Keratinocyte (primary cell): ENCODE data around the gene LRRC70. TPM values are rescaled to one million over a fixed set of nuclear protein-coding genes. Genes with fewer than 3 reads are reported as not detected.
"Not testable (repeated sequence)": the region's sequence is repeated elsewhere in the genome, so short reads cannot be mapped to it uniquely, and the experiment has no call there.

ENCODE experiments used
- DNase-seq: peaks from one replicate; pipeline ENCODE4 v3.0.0-alpha.2; 2011; ENCODE audit warnings: low read depth, missing footprints, low spot score
- FAIRE-seq: peaks from 2 replicates; lab custom pipeline; 2011; peaks lifted over from hg19 to GRCh38; lab: Jason Lieb, UNC
- H2AFZ ChIP-seq: 2 replicates; pipeline ENCODE4 v1.6.0; 2012; ENCODE audit warnings: low read length, control low read depth, inconsistent platforms; ENCODE audit not compliant: control insufficient read depth
- H3K27ac ChIP-seq: 2 replicates; pipeline ENCODE4 v1.5.1; 2011; ENCODE audit warnings: low read length; ENCODE audit not compliant: control insufficient read depth, insufficient read depth
- H3K27me3 ChIP-seq: 3 replicates; pipeline ENCODE4 v1.6.0; 2011; ENCODE audit warnings: low read length; ENCODE audit not compliant: control insufficient read depth, insufficient read depth; ENCODE audit errors: extremely low read depth
- H3K36me3 ChIP-seq, 2 experiments: 2 replicates in 1 of 2; 3 replicates in 1 of 2; pipeline ENCODE4 v1.5.1; 2011; ENCODE audit warnings: low read length in 2 of 2, mild to moderate bottlenecking in 1 of 2; ENCODE audit not compliant: control insufficient read depth in 2 of 2, insufficient read depth in 2 of 2; ENCODE audit errors: extremely low read depth in 1 of 2
- H3K4me1 ChIP-seq: 3 replicates; pipeline ENCODE4 v1.5.1; 2011; ENCODE audit warnings: low read length; ENCODE audit not compliant: control insufficient read depth, insufficient read depth; ENCODE audit errors: extremely low read depth
- H3K4me2 ChIP-seq: 3 replicates; pipeline ENCODE4 v1.6.0; 2011; ENCODE audit warnings: low read depth, low read length; ENCODE audit not compliant: control insufficient read depth, insufficient read depth; ENCODE audit errors: extremely low read depth
- H3K4me3 ChIP-seq, 3 experiments: fragments of 200-600 bp in 1 of 3; sonication (generic) in 1 of 3; 2 replicates in 2 of 3; 3 replicates in 1 of 3; pipeline ENCODE4 v1.5.1; 2011 to 2016; ENCODE audit warnings: low read length in 3 of 3, mild to moderate bottlenecking in 3 of 3, control low read depth in 2 of 3, inconsistent platforms in 1 of 3, low read depth in 1 of 3, mixed read lengths in 1 of 3, mixed run types in 1 of 3, moderate library complexity in 1 of 3; ENCODE audit not compliant: control insufficient read depth in 2 of 3, insufficient read depth in 2 of 3; ENCODE audit errors: extremely low read depth in 1 of 3
- H3K79me2 ChIP-seq: 2 replicates; pipeline ENCODE4 v1.6.0; 2012; ENCODE audit warnings: low read length; ENCODE audit not compliant: control insufficient read depth, insufficient read depth
- H3K9ac ChIP-seq: 3 replicates; pipeline ENCODE4 v1.6.0; 2011; ENCODE audit warnings: low read length; ENCODE audit not compliant: control insufficient read depth, insufficient read depth; ENCODE audit errors: extremely low read depth
- H3K9me1 ChIP-seq: 3 replicates; pipeline ENCODE4 v1.6.0; 2011; ENCODE audit warnings: low read length; ENCODE audit not compliant: control insufficient read depth, insufficient read depth; ENCODE audit errors: extremely low read depth
- H3K9me3 ChIP-seq: 2 replicates; pipeline ENCODE4 v1.5.1; 2012; ENCODE audit warnings: low read depth, low read length; ENCODE audit not compliant: control insufficient read depth
- H4K20me1 ChIP-seq: 3 replicates; pipeline ENCODE4 v1.6.0; 2011; ENCODE audit warnings: low read length; ENCODE audit not compliant: control insufficient read depth, insufficient read depth; ENCODE audit errors: extremely low read depth
- CTCF ChIP-seq, 3 experiments: IDR thresholded peaks in 1 of 3; conservative IDR thresholded peaks in 1 of 3; optimal IDR thresholded peaks in 1 of 3; 2 replicates in 2 of 3; 3 replicates in 1 of 3; pipeline versions ENCODE3 to v1.5.1; 2011; ENCODE audit warnings: low read length in 3 of 3, mild to moderate bottlenecking in 3 of 3, moderate library complexity in 2 of 3, control low read depth in 1 of 3, inconsistent platforms in 1 of 3; ENCODE audit not compliant: insufficient read depth in 2 of 3; ENCODE audit errors: extremely low read depth in 1 of 3
- EZH2 ChIP-seq: IDR thresholded peaks from one replicate; pipeline ENCODE4 v1.6.1; 2012; ENCODE audit warnings: inconsistent platforms, mild to moderate bottlenecking, low read length, moderate library complexity
- dilution Hi-C: fragments of 300-500 bp; cut with MboI; formaldehyde crosslinking; loops from one replicate; pipeline ENCODE4 v1.7.0; 2020; ENCODE audit warnings: low sequenced_read_pairs; ENCODE audit not compliant: extremely low pct_ligation_motif_present
- polyA plus RNA-seq, 5 experiments: library from polyadenylated mRNA; depleted of rRNA in 3 of 5; stranded (reverse) in 3 of 5; stranded (forward) in 1 of 5; unstranded in 1 of 5; fragments of >200 nt; gene quantifications; 1 replicate in 1 of 5; 2 replicates in 3 of 5; 3 replicates in 1 of 5; pipeline versions ENCODE4 v1.2.1 to v1.2.3, GENCODE V29; 2011 to 2012; ENCODE audit warnings: missing spikeins in 2 of 5, low read depth in 1 of 5, low replicate concordance in 1 of 5

Gene LRRC70
- polyA plus RNA-seq, 1 donor (not counting 4 experiments of a cell fraction or from before 2014, with no cell fraction given), result 0.34 TPM

DNA sequence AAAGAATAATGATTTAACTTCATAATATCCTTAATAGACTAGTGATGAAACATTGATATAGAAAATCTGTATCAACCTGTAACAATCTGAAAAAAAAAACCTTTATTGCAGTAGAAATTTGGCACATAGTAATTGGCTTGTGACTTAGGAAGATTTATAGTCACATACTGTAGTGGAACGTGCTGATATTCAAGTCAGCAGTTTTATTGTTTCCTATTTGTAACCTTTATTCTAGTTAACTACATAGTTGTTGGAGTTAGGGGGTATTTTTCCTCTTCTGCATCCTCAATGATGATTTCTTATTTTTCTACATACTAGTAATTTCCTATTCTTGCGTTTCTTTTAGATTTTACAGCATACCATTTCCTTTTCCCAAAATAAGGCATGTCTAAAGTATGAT lies 14.5 kb upstream of the LRRC70 start:
- no peak for DNase-seq
- H4K20me1 ChIP-seq, result no peaks in the 10 kb centered on the region
- no peak overlapping the region for H3K4me3 ChIP-seq
- H3K9me3 ChIP-seq, result no peaks in the 10 kb centered on the region
- H2AFZ ChIP-seq, result no peak overlapping the region
- no peak for FAIRE-seq
- no peaks in the 10 kb centered on the region for H3K9me1 ChIP-seq
- TF ChIP-seq EZH2, result no peak
- TF ChIP-seq CTCF (optimal IDR thresholded peaks at IDR 0.05 in 1 of 3, IDR thresholded peaks at IDR 0.05 in 1 of 3, conservative IDR thresholded peaks at IDR 0.05 in 1 of 3; ENCODE audit: extremely low read depth in 1 of 3, insufficient read depth in 2 of 3, low read length in 3 of 3), result no peak
- H3K4me1 ChIP-seq, result no peaks in the 10 kb centered on the region
- dilution Hi-C loops, result no loop called here
- no peaks in the 10 kb centered on the region for H3K79me2 ChIP-seq
- no peaks in the 10 kb centered on the region for H3K27me3 ChIP-seq
- no peaks in the 10 kb centered on the region for H3K36me3 ChIP-seq
- no peak overlapping the region for H3K27ac ChIP-seq
- H3K4me2 ChIP-seq, result no peak overlapping the region
- no peak overlapping the region for H3K9ac ChIP-seq

DNA sequence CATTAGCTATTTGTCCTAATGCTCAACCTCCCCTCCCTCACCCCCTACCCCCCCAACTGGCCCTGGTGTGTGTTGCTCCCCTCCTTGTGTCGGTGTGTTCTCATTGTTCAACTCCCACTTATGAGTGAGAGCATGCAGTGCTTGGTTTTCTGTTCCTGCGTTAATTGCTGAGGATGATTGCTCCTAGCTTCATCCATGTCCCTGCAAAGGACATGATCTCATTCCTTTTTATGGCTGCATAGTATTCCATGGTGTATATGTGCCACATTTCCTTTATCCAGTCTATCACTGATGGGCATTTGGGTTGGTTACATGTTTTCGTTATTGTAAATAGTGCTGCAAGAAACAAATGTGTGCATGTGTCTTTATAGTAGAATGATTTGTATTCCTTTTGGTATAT lies 12.9 kb upstream of the LRRC70 start:
- H3K4me1 ChIP-seq, H3K9ac ChIP-seq, DNase-seq, dilution Hi-C loops, H4K20me1 ChIP-seq, FAIRE-seq, H3K4me3 ChIP-seq, H3K27me3 ChIP-seq, H3K36me3 ChIP-seq, H3K4me2 ChIP-seq, H2AFZ ChIP-seq, H3K79me2 ChIP-seq, H3K9me3 ChIP-seq, H3K9me1 ChIP-seq, H3K27ac ChIP-seq: not testable (repeated sequence)

- H3K27me3 ChIP-seq, result no peaks in the 10 kb centered on the region
- no peaks in the 10 kb centered on the region for H3K9me1 ChIP-seq
- DNase-seq (no peak), FAIRE-seq (no peak)
- H3K79me2 ChIP-seq, result no peaks in the 10 kb centered on the region
- H3K9ac ChIP-seq, result no peak overlapping the region
- TF ChIP-seq EZH2 (no peak), CTCF (optimal IDR thresholded peaks at IDR 0.05 in 1 of 3, IDR thresholded peaks at IDR 0.05 in 1 of 3, conservative IDR thresholded peaks at IDR 0.05 in 1 of 3; ENCODE audit: extremely low read depth in 1 of 3, insufficient read depth in 2 of 3, low read length in 3 of 3) (no peak)
- H3K9me3 ChIP-seq, result no peaks in the 10 kb centered on the region
- H3K27ac ChIP-seq, result no peak overlapping the region
- no peak overlapping the region for H3K4me2 ChIP-seq
- no peaks in the 10 kb centered on the region for H4K20me1 ChIP-seq
- H3K36me3 ChIP-seq, result no peaks in the 10 kb centered on the region
- H3K4me1 ChIP-seq, result no peaks in the 10 kb centered on the region
- no peak overlapping the region for H2AFZ ChIP-seq
- dilution Hi-C loops, result no loop called here
- H3K4me3 ChIP-seq, result no peak overlapping the region
These were observed 10.5 kb upstream of the LRRC70 start for GRCh38 chr5:62568143-62568542.
